ENCODE data around the gene C1QTNF12. TPM values are rescaled to one million over a fixed set of nuclear protein-coding genes. Genes with fewer than 3 reads are reported as not detected.

The C1QTNF12 gene
- total and polyA plus RNA-seq, 2 experiments from 2014 or later: 4.1 to 4.2 TPM

- no peak for TF ChIP-seq REST (IDR thresholded peaks at IDR 0.05; ENCODE audit: unreplicated experiment)
- no peak for TF ChIP-seq NANOG (IDR thresholded peaks at IDR 0.05; ENCODE audit: borderline replicate concordance)
- no peak for TF ChIP-seq ZNF331 (CRISPR knock-in tag; IDR thresholded peaks at IDR 0.05; ENCODE audit: low read depth)
- TF ChIP-seq JUNB (IDR thresholded peaks at IDR 0.05; ENCODE audit: unreplicated experiment): no peak
- TF ChIP-seq ETS1 (IDR thresholded peaks at IDR 0.05): no peak
- TF ChIP-seq STAT1 (IDR thresholded peaks at IDR 0.05; ENCODE audit: unreplicated experiment): no peak
- no peak for TF ChIP-seq ZNF114 (CRISPR knock-in tag; IDR thresholded peaks at IDR 0.05)
- no peak for TF ChIP-seq CTCF (conservative IDR thresholded peaks at IDR 0.05; ENCODE audit: low read depth in 2 of 2)
Observed at GRCh38 chr1:1259951-1260600, 13.6 kb upstream of the C1QTNF12 start (continued).

GRCh38 chr1:1259540-1259939 lies 13.0 kb upstream of the C1QTNF12 start:
- H3K4me1 Mint-ChIP-seq: peaks cover 22% of the 10 kb centered on the region
- Histone ChIP-seq H3K36me3 (ENCODE audit: insufficient read depth) (peaks cover 20% of the 10 kb centered on the region; the same call in 1 of the 2 replicates), H3K4me3 (no peak overlapping the region), H3K79me2 (replicated peaks; ENCODE audit: insufficient read depth) (peaks cover 27% of the 10 kb centered on the region), H3K4me1 (ENCODE audit: insufficient read depth) (peaks cover 9% of the 10 kb centered on the region), H3K9me2 (ENCODE audit: insufficient read depth) (no peaks in the 10 kb centered on the region), H3K27ac (ENCODE audit: low read depth) (no peak overlapping the region), H3F3A (replicated peaks; ENCODE audit: low read depth) (0 out of 2 replicates have a peak, but pooled peaks cover 10% of the 10 kb centered on the region), H4K20me1 (replicated peaks; ENCODE audit: insufficient read depth) (peaks cover 23% of the 10 kb centered on the region), H3K27me3 (ENCODE audit: insufficient read depth) (no peaks in the 10 kb centered on the region), H3K4me2 (no peak overlapping the region), H2AFZ (no peak overlapping the region)
- H3K4me3 Mint-ChIP-seq: no peak overlapping the region
- no peaks in the 10 kb centered on the region for H3K9me3 Mint-ChIP-seq
- no peak overlapping the region for H3K27ac Mint-ChIP-seq
- H3K27me3 Mint-ChIP-seq (ENCODE audit: insufficient read depth, low read depth, poor library complexity): peaks cover 19% of the 10 kb centered on the region
- peaks cover 72% of the 10 kb centered on the region for H3K36me3 Mint-ChIP-seq (ENCODE audit: low read depth)
- DNase-seq (ENCODE audit: low spot score) (no peak), ATAC-seq (no peak)
- TF ChIP-seq EZH2phosphoT487 (IDR thresholded peaks at IDR 0.05; ENCODE audit: unreplicated experiment): no peak
- TF ChIP-seq CREB1 (CRISPR knock-in tag; IDR thresholded peaks at IDR 0.05; ENCODE audit: low read depth): no peak
- TF ChIP-seq STAT1 (IDR thresholded peaks at IDR 0.05; ENCODE audit: unreplicated experiment): no peak
- no peak for TF ChIP-seq CTCF (conservative IDR thresholded peaks at IDR 0.05; ENCODE audit: low read depth in 2 of 2)
- no peak for TF ChIP-seq ZNF114 (CRISPR knock-in tag; IDR thresholded peaks at IDR 0.05)
- TF ChIP-seq POLR2AphosphoS5 (IDR thresholded peaks at IDR 0.05; ENCODE audit: low read depth): no peak
- TF ChIP-seq ZNF331 (CRISPR knock-in tag; IDR thresholded peaks at IDR 0.05; ENCODE audit: low read depth): no peak
- TF ChIP-seq EZH2 (IDR thresholded peaks at IDR 0.05; ENCODE audit: low read depth, unreplicated experiment): no peak
- no peak for TF ChIP-seq NANOG (IDR thresholded peaks at IDR 0.05; ENCODE audit: borderline replicate concordance)
- TF ChIP-seq JUNB (IDR thresholded peaks at IDR 0.05; ENCODE audit: unreplicated experiment): no peak
- TF ChIP-seq REST (IDR thresholded peaks at IDR 0.05; ENCODE audit: unreplicated experiment): no peak
